BJ (cell line): Measurements from ENCODE around the gene HDAC9. TPM values are rescaled to one million over a fixed set of nuclear protein-coding genes. Genes with fewer than 3 reads are reported as not detected.

Source experiments
- CTCF ChIA-PET: fragments of 350-600 bp; formaldehyde crosslinking; extraction: SDS; loops from one replicate; lab custom pipeline; 2021; ENCODE audit warnings: antibody characterized with exemption, inconsistent platforms; lab: Yijun Ruan, JAX
- POLR2A ChIA-PET: fragments of 300-600 bp; sonication (Branson Sonifier 250); formaldehyde crosslinking; extraction: SDS; loops from one replicate; lab custom pipeline; 2021; ENCODE audit warnings: antibody characterized with exemption; lab: Charles Lee
- DNase-seq: peaks from one replicate; pipeline ENCODE4 v3.0.0-alpha.2; 2011; ENCODE audit warnings: low read depth
- H3K27me3 ChIP-seq: 2 replicates; pipeline ENCODE4 v1.6.0; 2011; ENCODE audit warnings: low read length; ENCODE audit not compliant: control insufficient read depth, insufficient read depth
- H3K36me3 ChIP-seq: 2 replicates; pipeline ENCODE4 v1.5.1; 2011; ENCODE audit warnings: low read length; ENCODE audit not compliant: control insufficient read depth, insufficient read depth
- H3K4me3 ChIP-seq: 2 replicates; pipeline ENCODE4 v1.5.1; 2011; ENCODE audit warnings: low read depth, mild to moderate bottlenecking, control low read depth, low read length
- polyA plus RNA-seq: library from polyadenylated mRNA; depleted of rRNA; stranded (reverse); fragments of >200 nt; gene quantifications from 2 replicates; pipeline ENCODE4 v1.2.3, GENCODE V29; 2011
- TF ChIP-seq, protein P1 (sequence below): IDR thresholded peaks from 2 replicates; pipeline ENCODE4 v1.5.1; 2011; ENCODE audit warnings: low read depth, mild to moderate bottlenecking, control low read depth, inconsistent platforms, low read length, moderate library complexity; ENCODE audit not compliant: insufficient read depth

HDAC9 gene
- polyA plus RNA-seq, 1 experiment: 14.7 TPM

DNA sequence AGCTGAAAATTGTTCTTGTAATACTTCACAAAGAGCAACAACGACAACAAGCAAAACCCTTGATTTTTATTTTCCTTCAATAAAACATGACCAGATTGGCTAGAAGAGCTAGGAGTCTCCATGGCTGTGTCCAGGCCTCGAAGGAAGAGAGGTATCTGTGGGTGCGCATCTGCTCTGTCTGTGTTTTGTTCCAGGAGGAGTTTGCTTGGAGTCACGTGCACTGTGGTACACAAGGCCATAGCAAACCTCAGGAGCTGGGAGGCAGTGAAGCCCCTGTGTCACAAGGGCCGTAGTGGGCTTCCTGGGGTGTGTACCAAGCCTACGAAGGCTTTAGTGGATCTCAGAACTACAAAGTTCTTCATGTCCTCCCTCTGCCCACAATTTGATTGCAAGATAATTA is 350.2 kb downstream of the HDAC9 start:
- POLR2A ChIA-PET: no interaction called here
- H3K4me3 ChIP-seq: no peak overlapping the region
- CTCF ChIA-PET: interaction anchor here (0.8 to 1.5 kb wide), 3 partner anchors 14 to 175 kb away, joined by 3 to 5 read pairs (median 3); no protein-coding TSS in a partner anchor
- no peak for DNase-seq
- H3K36me3 ChIP-seq: no peaks in the 10 kb centered on the region
- TF ChIP-seq, protein P1, sequence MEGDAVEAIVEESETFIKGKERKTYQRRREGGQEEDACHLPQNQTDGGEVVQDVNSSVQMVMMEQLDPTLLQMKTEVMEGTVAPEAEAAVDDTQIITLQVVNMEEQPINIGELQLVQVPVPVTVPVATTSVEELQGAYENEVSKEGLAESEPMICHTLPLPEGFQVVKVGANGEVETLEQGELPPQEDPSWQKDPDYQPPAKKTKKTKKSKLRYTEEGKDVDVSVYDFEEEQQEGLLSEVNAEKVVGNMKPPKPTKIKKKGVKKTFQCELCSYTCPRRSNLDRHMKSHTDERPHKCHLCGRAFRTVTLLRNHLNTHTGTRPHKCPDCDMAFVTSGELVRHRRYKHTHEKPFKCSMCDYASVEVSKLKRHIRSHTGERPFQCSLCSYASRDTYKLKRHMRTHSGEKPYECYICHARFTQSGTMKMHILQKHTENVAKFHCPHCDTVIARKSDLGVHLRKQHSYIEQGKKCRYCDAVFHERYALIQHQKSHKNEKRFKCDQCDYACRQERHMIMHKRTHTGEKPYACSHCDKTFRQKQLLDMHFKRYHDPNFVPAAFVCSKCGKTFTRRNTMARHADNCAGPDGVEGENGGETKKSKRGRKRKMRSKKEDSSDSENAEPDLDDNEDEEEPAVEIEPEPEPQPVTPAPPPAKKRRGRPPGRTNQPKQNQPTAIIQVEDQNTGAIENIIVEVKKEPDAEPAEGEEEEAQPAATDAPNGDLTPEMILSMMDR: no peak
- no peaks in the 10 kb centered on the region for H3K27me3 ChIP-seq

GRCh38 chr7:18846765-18847215 is 351.2 kb downstream of the HDAC9 start:
- DNase-seq: peak; percentile 79
- Histone ChIP-seq H3K4me3 (no peak overlapping the region), H3K27me3 (no peaks in the 10 kb centered on the region), H3K36me3 (no peaks in the 10 kb centered on the region)
- CTCF ChIA-PET: interaction anchor here (1.5 kb wide), 1 partner anchor 92 kb away, joined by 5 read pairs; no protein-coding TSS in a partner anchor
- TF ChIP-seq, protein P1: no peak
- POLR2A ChIA-PET: interaction anchor here (0.6 kb wide), 1 partner anchor 107 kb away, joined by 3 read pairs; no protein-coding TSS in a partner anchor

- POLR2A ChIA-PET: no interaction called here
- H3K36me3 ChIP-seq: no peaks in the 10 kb centered on the region
- TF ChIP-seq, protein P1: no peak
- no peak for DNase-seq
- no peak overlapping the region for H3K4me3 ChIP-seq
- H3K27me3 ChIP-seq: no peaks in the 10 kb centered on the region
- CTCF ChIA-PET: no interaction called here
Measured at GRCh38 chr7:18849130-18849529, 353.6 kb downstream of the HDAC9 start.

- POLR2A ChIA-PET: no interaction called here
- DNase-seq: peak; percentile 57
Measured at GRCh38 chr7:18855796-18856195, 360.2 kb downstream of the HDAC9 start.

DNA sequence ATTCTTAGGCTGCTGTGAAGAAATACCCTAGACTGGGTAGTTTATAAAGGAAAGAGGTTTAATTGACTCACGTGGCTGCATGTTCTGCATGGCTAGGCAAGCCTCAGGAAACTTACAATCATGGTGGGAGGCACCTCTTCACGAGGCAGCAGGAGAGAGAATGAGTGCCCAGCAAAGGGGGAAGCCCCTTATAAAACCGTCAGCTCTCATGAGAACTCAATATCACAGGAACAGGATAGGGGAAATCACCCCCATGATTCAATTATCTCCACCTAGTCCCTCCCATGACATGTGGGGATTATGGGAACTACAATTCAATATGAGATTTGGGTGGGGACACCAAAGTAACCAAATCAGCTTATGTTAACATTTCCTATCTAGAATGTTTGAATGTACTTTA is 362.7 kb downstream of the HDAC9 start:
- H3K27me3 ChIP-seq: no peaks in the 10 kb centered on the region
- DNase-seq: no peak
- no peaks in the 10 kb centered on the region for H3K36me3 ChIP-seq
- H3K4me3 ChIP-seq: no peak overlapping the region
- POLR2A ChIA-PET: no interaction called here
- CTCF ChIA-PET: interaction anchor here (1.2 kb wide), 1 partner anchor 26 kb away, joined by 3 read pairs; no protein-coding TSS in a partner anchor
- TF ChIP-seq, protein P1: no peak

More at GRCh38 chr7:18855796-18856195, 360.2 kb downstream of the HDAC9 start:
- TF ChIP-seq, protein P1: no peak
- H3K36me3 ChIP-seq: no peaks in the 10 kb centered on the region
- no peak overlapping the region for H3K4me3 ChIP-seq
- CTCF ChIA-PET: no interaction called here
- H3K27me3 ChIP-seq: no peaks in the 10 kb centered on the region
